A549 (cell line): ENCODE measurements around the gene CCSER1. TPM values are rescaled to one million over a fixed set of nuclear protein-coding genes. Genes with fewer than 3 reads are reported as not detected.

ENCODE experiments used
- ATAC-seq, 2 experiments: fragments of 200-7000 bp in 1 of 2; fragments of >200 bp in 1 of 2; cut with Nextera tagmentation in 1 of 2; cut with Tn5 transposase in 1 of 2; 3 replicates each; pipeline versions ENCODE4 v1.8.0 to v1.9.1; 2018 to 2020; ENCODE audit warnings: mild to moderate bottlenecking in 1 of 2, moderate library complexity in 1 of 2
- CTCF ChIA-PET: fragments of 300-600 bp; sonication (Branson Sonifier 250); formaldehyde crosslinking; extraction: SDS; loops from one replicate; lab custom pipeline; 2021; ENCODE audit warnings: antibody characterized with exemption, inconsistent platforms; lab: Yijun Ruan, JAX
- POLR2A ChIA-PET: fragments of 350-600 bp; formaldehyde crosslinking; extraction: SDS; loops from one replicate; lab custom pipeline; 2021; ENCODE audit warnings: antibody characterized with exemption, inconsistent platforms; lab: Yijun Ruan, JAX
- DNase-seq, 2 experiments: peaks; one replicate each; pipeline versions ENCODE4 v3.0.0 to v3.0.0-alpha.2; 2011 to 2016; ENCODE audit warnings: low read depth in 1 of 2, low spot score in 1 of 2
- FAIRE-seq: peaks from 2 replicates; lab custom pipeline; 2011; peaks lifted over from hg19 to GRCh38; lab: Jason Lieb, UNC
- H3K27ac ChIP-seq, 2 experiments: fragments of >200 bp; sonication (Bioruptor Twin); formaldehyde crosslinking; 3 replicates each; pipeline ENCODE4 v1.5.1; 2016 to 2017
- H3K4me1 ChIP-seq: fragments of >200 bp; sonication (Bioruptor Twin); formaldehyde crosslinking; 3 replicates; pipeline ENCODE4 v1.6.1; 2016
- H3K4me2 ChIP-seq: fragments of >200 bp; sonication (Bioruptor Twin); formaldehyde crosslinking; 3 replicates; pipeline ENCODE4 v1.6.1; 2016
- H3K4me3 ChIP-seq: fragments of >200 bp; sonication (Bioruptor Twin); formaldehyde crosslinking; 3 replicates; pipeline ENCODE4 v1.5.1; 2016
- H3K9me3 ChIP-seq: fragments of >200 bp; sonication (Bioruptor Twin); formaldehyde crosslinking; 3 replicates; pipeline ENCODE4 v1.6.1; 2016
- BCL3 ChIP-seq: fragments of >200 bp; sonication (Bioruptor Twin); formaldehyde crosslinking; IDR thresholded peaks from 3 replicates; pipeline ENCODE4 v1.6.1; 2016
- BHLHE40 ChIP-seq: IDR thresholded peaks from 2 replicates; pipeline ENCODE4 v1.6.1; 2012; ENCODE audit warnings: low read depth, low read length, inconsistent platforms
- CHD4 ChIP-seq: fragments of 200-600 bp; sonication (generic); IDR thresholded peaks from 2 replicates; pipeline ENCODE4 v1.6.1; 2016; ENCODE audit warnings: antibody characterized with exemption, mild to moderate bottlenecking, borderline replicate concordance
- E2F6 ChIP-seq: IDR thresholded peaks from 2 replicates; pipeline ENCODE4 v1.6.1; 2012; ENCODE audit warnings: low read depth, borderline replicate concordance
- ESRRA ChIP-seq: fragments of 150-350 bp; IDR thresholded peaks from 2 replicates; pipeline ENCODE4 v1.6.1; 2014; ENCODE audit warnings: mild to moderate bottlenecking, low read length, borderline replicate concordance
- FOSB ChIP-seq: fragments of 250-450 bp; sonication (Bioruptor Pico); IDR thresholded peaks from 2 replicates; pipeline ENCODE4 v1.5.0; 2020; ENCODE audit warnings: mild to moderate bottlenecking, moderate library complexity
- FOSL2 ChIP-seq, 2 experiments: fragments of 450-650 bp in 1 of 2; fragments of >200 bp in 1 of 2; sonication (Bioruptor Twin) in 1 of 2; formaldehyde crosslinking; IDR thresholded peaks; 2 replicates each; pipeline versions ENCODE4 v1.5.0 to v1.6.1; 2016 to 2020; ENCODE audit warnings: mild to moderate bottlenecking in 1 of 2, moderate library complexity in 1 of 2
- GATA3 ChIP-seq: IDR thresholded peaks from 2 replicates; pipeline ENCODE4 v1.6.1; 2012; ENCODE audit warnings: borderline replicate concordance
- HES2 ChIP-seq: fragments of >200 bp; sonication (Bioruptor Twin); formaldehyde crosslinking; IDR thresholded peaks from 2 replicates; pipeline ENCODE4 v1.6.1; 2016
- HMGXB4 ChIP-seq: fragments of 250-450 bp; sonication (Bioruptor Pico); IDR thresholded peaks from 2 replicates; pipeline ENCODE4 v1.5.0; 2021; ENCODE audit warnings: mild to moderate bottlenecking, moderate library complexity, borderline replicate concordance
- HOXA7 ChIP-seq: fragments of 250-450 bp; sonication (Bioruptor Pico); IDR thresholded peaks from 2 replicates; pipeline ENCODE4 v1.5.0; 2020; ENCODE audit warnings: mild to moderate bottlenecking, moderate library complexity
- HOXB5 ChIP-seq: fragments of 250-450 bp; sonication (Bioruptor Pico); IDR thresholded peaks from 2 replicates; pipeline ENCODE4 v1.5.0; 2020; ENCODE audit warnings: mild to moderate bottlenecking, moderate library complexity
- JUN ChIP-seq, 2 experiments: fragments of >200 bp; sonication (Bioruptor Twin); formaldehyde crosslinking; IDR thresholded peaks; 2 replicates in 1 of 2; 3 replicates in 1 of 2; pipeline ENCODE4 v1.6.1; 2016 to 2017
- KDM1A ChIP-seq: fragments of 200-600 bp; sonication (generic); IDR thresholded peaks from 2 replicates; pipeline ENCODE4 v1.6.1; 2016; ENCODE audit warnings: low read depth, mild to moderate bottlenecking
- MYC ChIP-seq: IDR thresholded peaks from 2 replicates; pipeline ENCODE4 v1.6.1; 2012; ENCODE audit warnings: mild to moderate bottlenecking, inconsistent platforms, low read length, improper control_type of control experiment, borderline replicate concordance
- PBX3 ChIP-seq: IDR thresholded peaks from 2 replicates; pipeline ENCODE4 v1.6.1; 2012
- POLR2A ChIP-seq: IDR thresholded peaks from 2 replicates; pipeline ENCODE4 v1.6.1; 2012; ENCODE audit warnings: mild to moderate bottlenecking, low read length
- RAD21 ChIP-seq, 2 experiments: fragments of >200 bp in 1 of 2; sonication (Bioruptor Twin) in 1 of 2; formaldehyde crosslinking in 1 of 2; IDR thresholded peaks in 1 of 2; conservative IDR thresholded peaks in 1 of 2; 2 replicates in 1 of 2; 3 replicates in 1 of 2; pipeline ENCODE4 v1.6.1; 2012 to 2018; ENCODE audit warnings: inconsistent platforms in 1 of 2
- RARB ChIP-seq: fragments of 250-450 bp; sonication (Bioruptor Pico); IDR thresholded peaks from 2 replicates; pipeline ENCODE4 v1.8.0; 2021; ENCODE audit warnings: mild to moderate bottlenecking, moderate library complexity
- SMC3 ChIP-seq: fragments of >200 bp; sonication (Bioruptor Twin); formaldehyde crosslinking; IDR thresholded peaks from 3 replicates; pipeline ENCODE4 v1.6.1; 2018; ENCODE audit warnings: inconsistent platforms
- SREBF2 ChIP-seq: fragments of 450-650 bp; IDR thresholded peaks from 2 replicates; pipeline ENCODE4 v1.6.1; 2014; ENCODE audit warnings: mild to moderate bottlenecking, moderate library complexity
- USF2 ChIP-seq: fragments of 450-650 bp; IDR thresholded peaks from 2 replicates; pipeline ENCODE4 v1.6.1; 2014; ENCODE audit warnings: antibody characterized with exemption
- ZC3H11A ChIP-seq: fragments of 450-650 bp; IDR thresholded peaks from 2 replicates; pipeline ENCODE4 v1.6.1; 2014; ENCODE audit warnings: antibody characterized with exemption, mild to moderate bottlenecking
- ZNF302 ChIP-seq: fragments of 250-450 bp; sonication (Bioruptor Pico); IDR thresholded peaks from 2 replicates; pipeline ENCODE4 v1.9.0; 2021; ENCODE audit warnings: inconsistent platforms, mild to moderate bottlenecking, moderate library complexity
- ZSCAN20 ChIP-seq: fragments of 250-450 bp; sonication (Bioruptor Pico); IDR thresholded peaks from 2 replicates; pipeline ENCODE4 v1.8.0; 2022; ENCODE audit warnings: mild to moderate bottlenecking, moderate library complexity
- WGBS: methylation state at CpG from one replicate; pipeline ENCODE4 v1.1.6; 2017; ENCODE audit errors: missing lambda C conversion rate; 5-methylcytosine and 5-hydroxymethylcytosine counted together
- polyA plus RNA-seq, 4 experiments: library from polyadenylated mRNA; depleted of rRNA in 3 of 4; stranded (reverse); fragments of >200 nt; fragmentation: RNase III in 1 of 4; extraction: RNeasy Plus Mini Kit Qiagen cat#74134 plus additional on column Dnase treatment in 1 of 4; gene quantifications; 2 replicates in 3 of 4; 3 replicates in 1 of 4; pipeline ENCODE4 v1.2.3, GENCODE V29; 2011 to 2017

The CCSER1 gene
- polyA plus RNA-seq, 2 of the 4 experiments (the other 2 are of a cell fraction), result 0.06 TPM; not detected in 1

- FAIRE-seq, result no peak
- no peak for DNase-seq
- H3K4me2 ChIP-seq, result no peak overlapping the region
- CTCF ChIA-PET, result no interaction called here
- no peak for TF ChIP-seq ZNF302
- TF ChIP-seq PBX3, result no peak
- TF ChIP-seq SREBF2, result no peak
- no peak for TF ChIP-seq GATA3
- TF ChIP-seq, all 56 proteins: peak for 0
- Histone ChIP-seq H3K9me3 (no peaks in the 10 kb centered on the region), H3K4me3 (no peak overlapping the region), H3K27ac (no peak overlapping the region), H3K4me1 (no peaks in the 10 kb centered on the region)
- POLR2A ChIA-PET, result no interaction called here
- 34% methylated on average over 1 of the region's 1 CpG for whole genome bisulfite sequencing
- ATAC-seq, result no peak
Observed at GRCh38 chr4:90606781-90607180, 479.6 kb downstream of the CCSER1 start.

- no peak for ATAC-seq
- WGBS, result 11% methylated on average over 2 of the region's 2 CpGs
- CTCF ChIA-PET, result no interaction called here
- TF ChIP-seq BHLHE40 (no peak), FOSL2 (IDR thresholded peaks at IDR 0.05) (no peak), FOSL2 (CRISPR knock-in tag; IDR thresholded peaks at IDR 0.05) (no peak), USF2 (no peak), JUN (IDR thresholded peaks at IDR 0.05) (no peak), BCL3 (no peak), HES2 (no peak), RAD21 (conservative IDR thresholded peaks at IDR 0.05 in 1 of 2, IDR thresholded peaks at IDR 0.05 in 1 of 2) (no peak), HOXB5 (CRISPR knock-in tag) (no peak), ESRRA (no peak), CHD4 (no peak), POLR2A (no peak)
- DNase-seq, result no peak
- Histone ChIP-seq H3K4me1 (no peaks in the 10 kb centered on the region), H3K27ac (no peak overlapping the region), H3K4me3 (no peak overlapping the region), H3K4me2 (no peak overlapping the region), H3K9me3 (no peaks in the 10 kb centered on the region)
- POLR2A ChIA-PET, result no interaction called here
- no peak for FAIRE-seq
Observed at GRCh38 chr4:90614371-90614770, 487.2 kb downstream of the CCSER1 start.

GRCh38 chr4:90621080-90621479, 493.9 kb downstream of the CCSER1 start:
- FAIRE-seq (no peak), ATAC-seq (no peak), DNase-seq (no peak)
- ChIA-PET POLR2A (no interaction called here), CTCF (no interaction called here)
- Histone ChIP-seq H3K4me3 (no peak overlapping the region), H3K27ac (no peak overlapping the region), H3K4me2 (no peak overlapping the region), H3K4me1 (no peaks in the 10 kb centered on the region), H3K9me3 (no peaks in the 10 kb centered on the region)
- TF ChIP-seq HOXA7 (CRISPR knock-in tag) (no peak), HOXB5 (CRISPR knock-in tag) (no peak), RARB (CRISPR knock-in tag) (no peak), BCL3 (no peak), HMGXB4 (CRISPR knock-in tag) (no peak), MYC (no peak), ZC3H11A (no peak), SMC3 (no peak), CHD4 (no peak), E2F6 (no peak), ZSCAN20 (CRISPR knock-in tag) (no peak), KDM1A (no peak), FOSB (CRISPR knock-in tag) (no peak), GATA3 (no peak)
- 20% methylated on average over 1 of the region's 1 CpG for WGBS
